ENCODE measurements around the gene IGF2BP2.

IGF2BP2 gene

DNA sequence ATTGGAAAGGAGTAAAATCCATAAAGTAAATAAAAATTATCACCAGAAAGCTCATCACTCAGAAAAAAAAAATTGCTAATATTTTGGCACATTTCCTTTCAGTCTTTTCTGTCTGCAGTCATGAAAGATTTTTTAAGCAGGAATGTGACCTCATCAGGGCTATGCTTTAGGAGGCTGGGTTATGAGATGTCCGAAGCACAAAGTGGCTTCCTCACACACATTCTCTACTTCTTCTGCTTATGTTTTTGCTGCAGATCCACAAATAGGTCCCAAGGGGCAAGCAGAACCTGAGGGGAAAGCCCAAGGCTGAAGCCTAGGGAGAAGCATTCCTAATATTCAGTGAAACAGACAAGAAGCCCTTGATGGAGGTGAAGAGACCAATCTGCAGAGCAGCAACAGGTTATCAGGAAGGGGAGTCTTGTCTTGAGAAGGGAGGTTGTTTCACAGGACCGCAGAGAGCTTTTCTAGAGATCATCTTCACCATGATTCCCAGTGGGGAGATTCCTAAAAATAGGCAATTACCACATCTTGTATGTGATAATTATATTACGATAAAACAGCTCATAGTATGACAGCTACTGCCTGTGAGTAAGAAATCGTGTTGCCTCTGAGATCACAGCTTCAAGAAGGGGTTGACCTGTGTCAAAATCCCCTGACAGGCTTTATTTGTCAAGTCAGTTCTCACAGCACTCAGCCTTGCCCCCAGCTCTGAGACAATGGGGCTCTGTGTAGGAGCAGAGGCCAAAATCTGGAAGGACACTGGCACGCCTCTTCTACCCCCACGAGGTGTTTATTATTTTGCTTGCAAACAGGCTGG lies 60.5 kb downstream of the IGF2BP2 start:
- FAIRE-seq, result no peak

DNA sequence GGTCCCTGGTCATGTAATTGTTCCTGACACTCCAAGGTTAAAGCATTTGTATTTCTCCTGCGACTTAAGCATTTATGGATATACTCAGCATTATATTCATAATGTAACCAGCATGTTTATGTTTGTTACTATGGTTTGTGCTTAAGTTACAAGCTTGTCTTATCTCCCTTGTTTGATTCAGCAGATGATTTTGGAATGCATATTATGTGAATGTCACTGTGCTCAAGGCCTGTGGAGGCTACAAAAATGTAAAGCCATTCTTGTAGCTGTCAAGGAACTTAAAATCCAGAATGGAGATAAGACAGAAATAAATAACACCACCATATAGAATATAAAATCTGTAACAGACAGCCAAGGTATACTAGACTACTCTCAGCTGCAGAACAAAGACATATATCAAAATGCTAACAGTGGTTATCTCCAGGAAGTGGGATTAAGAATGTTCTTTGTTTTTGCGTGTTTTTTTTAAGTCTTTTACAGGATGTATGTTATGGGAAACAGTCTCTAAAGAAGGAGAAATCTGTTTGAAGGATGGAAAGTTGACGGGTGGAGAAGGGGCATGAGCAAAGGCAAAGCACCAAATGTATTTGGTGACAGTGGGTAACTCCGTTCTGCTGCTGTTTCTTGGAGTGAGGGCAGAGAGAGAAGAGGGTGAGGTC lies 61.4 kb downstream of the IGF2BP2 start:
- no peak for FAIRE-seq

DNA sequence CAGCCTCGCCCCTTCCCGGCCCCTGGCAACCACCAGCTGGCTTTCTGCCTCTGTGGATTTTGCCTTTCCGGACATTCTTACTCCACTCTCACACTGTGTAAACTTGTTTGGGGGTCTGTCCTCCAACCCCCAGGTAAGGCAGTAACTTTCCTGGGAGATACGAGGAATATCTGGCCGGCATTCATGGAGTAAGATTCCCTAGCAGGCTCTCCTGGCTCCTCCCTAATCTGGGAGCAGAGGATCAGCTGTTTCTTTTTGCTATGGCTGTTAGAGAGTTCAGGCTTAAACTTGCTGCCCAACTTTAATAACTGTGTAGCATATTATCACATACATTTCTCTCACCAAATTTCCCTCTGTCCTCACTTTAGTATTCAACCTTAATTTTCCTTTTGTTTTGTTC lies 64.3 kb downstream of the IGF2BP2 start:
- no peak for FAIRE-seq

DNA sequence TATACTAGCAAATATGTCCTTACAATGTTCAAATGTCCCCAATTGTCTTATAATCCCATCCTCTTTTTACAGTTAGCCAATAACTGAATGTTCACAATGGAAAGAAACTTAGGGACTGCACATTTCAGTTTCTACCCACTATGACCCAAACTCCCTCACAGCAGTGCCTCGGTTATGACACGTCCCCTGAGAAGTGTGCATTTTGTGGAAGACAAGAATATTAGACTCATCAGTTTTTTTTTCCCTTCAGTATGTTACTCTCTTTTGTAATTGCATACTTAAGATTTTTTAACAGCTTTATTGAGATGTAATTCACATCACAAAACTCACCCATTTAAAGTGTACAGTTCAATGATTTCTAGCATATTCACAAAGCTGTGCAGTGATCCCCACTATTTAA lies 64.8 kb downstream of the IGF2BP2 start:
- FAIRE-seq, result no peak

DNA sequence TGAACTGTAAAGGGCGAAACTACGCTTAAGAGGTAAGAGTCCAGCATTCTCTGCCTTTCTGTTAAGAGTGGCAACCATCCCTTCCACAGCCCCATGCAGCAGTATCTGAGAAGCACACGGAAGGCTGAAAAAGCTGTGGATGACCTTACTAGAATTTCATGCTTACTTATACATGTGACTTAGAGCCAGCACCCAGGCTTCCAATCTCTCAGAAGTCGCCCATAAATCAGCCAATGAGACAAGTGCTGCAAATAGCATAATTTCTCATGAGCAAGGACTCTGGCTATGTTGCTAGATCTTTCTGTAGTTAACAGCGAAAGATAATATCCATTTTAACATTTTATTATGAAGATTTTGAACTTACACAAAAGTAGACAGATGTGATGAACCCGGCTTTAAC lies 65.3 kb downstream of the IGF2BP2 start:
- no peak for FAIRE-seq

DNA sequence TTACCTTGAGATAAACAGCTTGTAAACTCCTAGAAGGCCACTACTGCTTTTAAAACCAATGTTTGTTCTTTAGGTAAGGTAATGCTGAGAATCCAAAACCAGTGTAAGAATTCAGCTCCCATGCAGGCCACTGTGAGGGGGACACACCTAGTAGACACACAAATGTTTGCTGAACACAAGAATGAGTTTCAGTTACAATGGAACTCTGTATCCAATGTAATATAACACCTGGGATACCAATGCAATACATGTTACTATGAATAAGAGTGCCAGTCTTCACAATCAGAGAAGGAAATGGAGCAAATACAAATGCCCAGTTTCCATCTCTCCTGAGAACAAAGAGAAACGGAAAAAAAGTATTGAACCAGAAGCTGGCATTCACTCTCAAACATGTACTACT lies 65.9 kb downstream of the IGF2BP2 start:
- no peak for FAIRE-seq

DNA sequence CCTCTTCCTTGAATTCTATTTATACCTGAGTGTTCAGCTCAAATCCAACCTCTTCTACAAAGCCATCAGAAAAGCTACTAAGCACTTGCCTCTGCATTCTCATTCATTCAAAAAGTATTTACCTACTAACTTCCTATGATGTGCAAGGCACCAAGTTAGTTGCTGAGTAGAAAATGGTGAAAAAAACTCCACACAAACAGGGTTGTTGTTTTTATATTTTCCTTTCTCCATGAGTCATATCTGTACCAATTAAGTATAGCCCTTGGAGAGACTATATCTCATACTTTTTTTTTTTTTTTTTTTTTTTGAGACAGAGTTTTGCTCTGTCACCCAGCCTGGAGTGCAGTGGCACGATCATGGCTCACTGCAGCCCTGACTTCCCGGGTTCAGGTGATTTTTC lies 67.7 kb downstream of the IGF2BP2 start:
- no peak for FAIRE-seq

DNA sequence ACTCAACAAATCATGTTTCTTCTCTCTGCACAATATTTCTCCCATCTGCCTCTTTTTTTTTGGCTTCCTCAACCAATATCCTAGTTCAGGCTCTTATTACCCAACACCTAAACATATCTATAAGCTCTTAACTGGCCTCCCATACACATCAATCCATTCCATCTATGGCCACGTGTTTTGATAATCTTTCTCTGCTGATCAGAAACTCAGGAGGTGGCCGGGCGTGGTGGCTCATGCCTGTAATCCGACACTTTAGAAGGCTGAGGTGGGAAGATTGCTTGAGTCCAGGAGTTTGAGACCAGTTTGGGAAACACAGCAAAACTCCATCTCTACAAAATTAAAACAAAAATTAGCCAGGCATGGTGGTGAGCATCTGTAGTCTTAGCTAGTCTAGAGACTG lies 68.4 kb downstream of the IGF2BP2 start:
- no peak for FAIRE-seq

DNA sequence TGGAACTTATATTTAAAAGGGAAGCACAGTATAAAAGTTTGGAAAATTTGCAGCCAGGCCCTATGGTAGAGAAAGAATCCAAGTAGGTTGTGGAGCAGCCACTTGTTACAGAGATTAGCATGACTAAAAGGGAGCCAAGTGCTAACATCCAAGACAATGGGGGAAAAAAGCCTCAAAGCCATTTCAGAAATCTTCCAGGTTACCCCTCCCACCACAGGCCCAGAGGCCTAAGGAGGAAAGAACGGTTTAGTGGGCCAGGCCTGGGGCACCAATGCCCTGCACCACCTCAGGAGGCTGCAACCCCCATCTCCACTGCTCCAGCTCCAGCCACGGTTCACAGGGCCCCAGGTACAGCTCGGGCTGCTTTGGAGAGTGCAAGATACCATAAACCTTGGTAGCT lies 69.9 kb downstream of the IGF2BP2 start:
- FAIRE-seq, result no peak

DNA sequence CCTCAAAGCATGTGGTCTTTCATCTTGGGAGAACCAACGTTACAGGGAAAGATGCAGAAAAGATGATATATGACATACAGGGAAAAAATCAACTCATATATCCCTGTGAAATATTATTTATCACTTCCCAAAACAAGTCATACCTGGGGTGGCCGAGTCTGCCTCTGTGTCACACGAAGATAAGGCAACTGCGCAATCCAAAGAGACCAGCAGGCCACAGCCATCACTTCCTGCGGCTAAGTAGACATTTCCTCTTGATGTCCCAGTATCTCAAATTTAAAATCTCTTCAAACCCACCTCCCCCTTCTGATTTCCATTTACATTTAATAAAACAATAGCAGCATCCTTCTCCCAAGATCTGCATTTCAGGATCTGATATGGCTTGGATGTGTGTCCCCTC lies 71.5 kb downstream of the IGF2BP2 start:
- FAIRE-seq, result no peak

DNA sequence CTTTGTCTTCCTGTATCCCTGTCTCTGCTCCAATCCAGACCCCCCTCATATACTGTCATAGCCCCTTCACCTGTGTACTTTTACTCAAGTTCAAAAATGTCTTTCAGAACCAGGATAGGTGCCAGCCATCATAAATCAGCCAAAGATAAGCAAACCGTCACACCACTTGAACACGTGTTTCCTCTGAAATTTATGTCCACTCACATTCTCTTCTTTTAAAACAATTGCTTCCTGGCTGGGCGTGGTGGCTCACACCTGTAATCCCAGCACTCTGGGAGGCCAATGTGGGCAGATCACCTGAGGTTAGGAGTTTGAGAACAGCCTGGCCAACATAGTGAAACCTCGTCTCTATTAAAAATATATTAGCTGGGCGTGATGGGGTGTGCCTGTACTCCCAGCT lies 74.1 kb downstream of the IGF2BP2 start:
- FAIRE-seq, result no peak

DNA sequence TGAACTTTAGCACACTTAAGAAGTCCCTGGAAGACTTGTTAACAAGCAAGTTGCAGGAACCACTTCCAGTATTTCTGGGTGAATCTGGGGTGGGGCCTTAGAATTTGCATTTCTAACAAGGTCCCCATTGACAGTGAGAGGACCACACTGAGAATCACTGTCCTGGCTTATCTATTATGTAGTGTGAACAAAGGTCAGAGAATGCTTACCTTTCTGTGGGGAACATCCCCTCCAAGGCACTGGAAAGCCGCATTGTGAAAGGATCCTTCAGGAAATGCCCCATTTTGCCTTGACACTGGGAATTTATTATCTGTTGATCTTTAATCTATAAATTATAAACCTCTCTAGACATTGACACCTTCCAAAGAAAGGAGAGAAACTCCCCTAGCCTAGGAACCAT lies 74.8 kb downstream of the IGF2BP2 start:
- FAIRE-seq, result no peak

DNA sequence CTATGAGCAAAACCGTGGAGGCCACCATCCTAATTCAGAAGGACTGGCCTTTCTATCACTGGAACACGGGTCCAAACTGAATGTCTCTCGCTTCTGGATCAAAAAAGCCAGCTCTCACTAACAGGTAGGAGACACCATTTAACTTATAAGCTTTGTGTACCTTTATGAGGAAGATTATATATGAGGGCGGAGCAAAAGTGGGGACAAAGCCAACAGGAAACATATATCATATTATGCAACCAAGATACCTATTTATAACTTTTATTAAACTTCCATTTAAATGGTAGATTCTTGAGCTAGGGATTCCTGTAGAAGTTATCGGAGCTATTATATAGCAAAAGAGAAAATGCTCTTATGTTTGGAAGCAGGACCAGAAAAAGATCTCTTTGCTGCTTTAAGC lies 78.4 kb downstream of the IGF2BP2 start:
- no peak for FAIRE-seq

DNA sequence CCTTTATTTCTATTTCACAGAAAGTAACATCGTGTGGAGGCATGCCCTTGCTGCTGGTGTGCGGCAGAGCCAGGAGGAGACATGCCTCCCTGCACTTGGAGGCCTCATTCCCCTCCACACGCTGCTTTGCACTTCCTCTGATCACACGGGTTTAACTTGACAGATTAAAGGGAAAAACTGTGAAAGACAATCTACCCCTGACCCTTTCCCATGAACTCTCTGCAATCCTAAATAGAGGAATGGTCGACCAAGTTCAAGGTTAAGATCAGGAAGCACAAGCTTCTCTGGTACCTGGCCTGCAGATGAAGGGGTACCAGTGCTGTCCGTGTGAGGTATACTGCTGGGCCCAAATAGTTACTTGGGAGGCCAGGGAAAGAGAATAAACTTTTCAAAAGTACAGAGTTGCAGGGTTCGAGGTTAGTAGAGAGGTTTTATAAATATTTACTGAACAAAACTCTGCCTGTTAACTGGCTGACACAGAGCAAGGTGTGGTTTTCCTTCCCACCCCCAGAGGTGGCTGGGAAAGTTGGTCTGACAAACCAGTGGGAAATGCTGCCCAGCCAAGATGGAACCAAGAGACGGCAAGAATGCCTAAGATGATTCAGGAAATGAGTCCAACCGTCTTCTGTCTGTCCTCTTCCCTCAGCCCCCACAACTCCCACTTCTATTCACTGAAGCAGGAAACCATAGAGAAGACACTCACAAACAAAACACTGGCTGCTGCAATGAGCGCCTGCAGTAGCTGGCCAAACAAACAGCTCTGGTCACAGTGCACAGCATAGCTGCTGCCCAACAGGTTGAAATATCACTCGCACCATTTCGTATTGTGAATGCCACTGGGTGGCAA lies 79.6 kb downstream of the IGF2BP2 start:
- no peak for FAIRE-seq

DNA sequence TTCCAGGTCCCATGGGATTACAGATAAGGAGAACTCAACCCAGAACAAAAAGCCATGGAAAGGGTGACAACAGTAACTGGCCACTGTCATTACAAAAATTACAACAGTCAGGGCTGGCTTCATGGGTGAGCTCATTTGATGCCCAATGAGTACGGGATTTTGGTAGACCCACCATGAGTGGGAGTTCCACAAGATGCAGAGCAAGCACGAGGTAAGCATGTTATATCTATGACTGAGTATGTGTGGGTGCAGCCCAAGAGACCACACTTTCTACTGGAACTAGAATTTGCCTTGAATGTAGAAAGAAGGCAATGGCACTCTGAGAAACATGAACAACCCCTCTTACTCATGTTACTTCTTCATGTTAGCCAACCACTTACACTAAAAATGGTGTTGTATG lies 83.3 kb downstream of the IGF2BP2 start:
- no peak for FAIRE-seq

DNA sequence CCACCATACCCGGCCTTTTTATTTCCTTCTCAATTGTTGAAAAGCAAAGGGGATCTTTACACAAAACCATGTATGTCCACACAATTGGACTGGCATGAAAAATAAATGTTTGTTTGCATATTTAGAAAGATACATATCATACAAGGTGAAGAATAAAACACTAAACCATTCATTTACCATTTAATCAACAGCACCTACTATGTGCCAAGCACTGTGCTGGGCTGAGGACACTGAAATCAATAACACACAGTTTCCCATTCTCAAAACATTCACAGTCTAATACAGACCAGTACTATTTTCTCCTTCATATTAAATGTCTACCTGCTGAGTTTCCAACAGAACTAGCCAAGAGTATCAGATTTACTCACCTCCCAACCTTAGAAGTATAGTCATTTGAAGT lies 84.7 kb downstream of the IGF2BP2 start:
- FAIRE-seq, result no peak

DNA sequence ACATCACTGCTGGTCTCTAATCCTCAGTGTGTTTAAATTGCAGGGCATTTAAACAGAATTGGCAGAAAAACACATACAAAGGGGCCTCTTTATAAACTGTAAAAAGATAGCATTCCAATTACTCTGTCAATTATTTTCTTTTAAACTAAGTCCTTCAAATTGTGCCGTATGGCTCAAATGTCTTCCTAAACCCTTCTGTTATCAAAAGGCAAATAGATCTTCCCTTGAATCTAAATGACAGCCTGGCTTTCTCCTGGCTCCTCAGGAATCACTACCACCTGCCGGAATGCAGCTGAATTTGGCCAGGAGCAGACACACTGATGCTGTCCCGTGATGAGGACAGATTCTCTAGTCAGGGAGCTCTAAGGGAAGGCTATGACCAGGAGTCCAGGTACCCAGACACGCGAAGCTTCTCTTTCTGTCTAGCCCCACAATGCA lies 85.6 kb downstream of the IGF2BP2 start:
- no peak for FAIRE-seq

DNA sequence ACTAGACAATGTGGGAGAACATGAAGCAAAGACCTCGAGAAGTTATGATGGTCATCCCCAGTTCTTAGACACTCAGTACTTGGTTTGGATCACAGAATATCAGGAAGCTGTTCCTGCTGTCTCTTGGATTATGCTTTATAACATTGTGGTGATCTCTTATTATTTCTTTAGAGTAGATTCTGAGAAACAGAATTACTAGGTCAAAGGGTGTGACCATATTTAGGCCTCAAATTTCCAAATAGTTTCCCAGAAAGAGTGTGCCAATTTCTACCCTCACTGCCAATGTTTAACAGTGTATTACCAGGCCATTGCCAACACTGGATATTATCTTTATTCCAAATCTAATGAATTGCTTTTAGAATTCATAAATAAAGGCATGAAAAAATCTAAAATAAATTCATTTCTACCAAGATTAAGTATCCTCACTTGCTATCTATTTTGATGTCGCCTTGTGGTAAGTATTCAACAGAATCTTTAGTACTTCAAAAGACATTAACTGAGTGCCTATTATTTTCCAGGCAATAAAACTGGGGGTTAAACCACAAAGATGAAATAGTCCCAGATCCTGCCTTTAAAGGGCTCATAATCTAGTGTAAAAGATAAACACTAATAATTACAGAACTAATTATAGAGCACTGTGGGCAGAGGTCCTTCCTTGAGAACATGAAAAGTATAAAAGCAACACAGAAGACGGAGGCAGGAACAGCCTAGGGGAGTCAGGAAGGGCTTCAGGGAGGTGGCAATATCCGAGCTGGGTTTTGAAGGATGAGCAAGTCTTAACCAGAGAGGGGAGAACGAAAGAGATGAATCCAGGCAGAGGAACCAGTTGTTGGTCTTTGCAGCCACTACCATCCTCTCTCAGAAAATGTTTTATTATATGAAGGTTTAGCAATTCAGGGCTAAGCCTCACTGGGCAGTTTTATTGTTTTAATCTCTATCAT lies 86.8 kb downstream of the IGF2BP2 start:
- FAIRE-seq, result no peak

DNA sequence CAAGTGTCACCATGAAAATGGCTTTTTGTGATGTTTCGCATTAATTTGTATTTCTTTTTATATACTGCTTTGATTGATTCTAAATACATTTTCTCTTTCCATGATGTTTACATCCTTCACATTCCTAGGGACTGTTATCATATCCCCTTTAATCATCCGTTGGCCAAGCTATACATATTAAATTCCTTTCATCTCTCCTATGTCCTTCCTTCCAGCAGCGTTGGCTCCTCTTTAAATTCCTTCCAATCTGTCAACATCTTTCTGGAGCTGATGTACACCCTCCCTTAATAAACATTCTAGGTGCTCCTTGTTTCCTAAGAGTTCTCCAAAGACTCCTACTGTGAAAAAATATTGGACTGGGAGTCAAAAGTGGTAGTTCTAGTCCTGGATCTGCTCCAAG lies 87.8 kb downstream of the IGF2BP2 start:
- FAIRE-seq, result no peak

DNA sequence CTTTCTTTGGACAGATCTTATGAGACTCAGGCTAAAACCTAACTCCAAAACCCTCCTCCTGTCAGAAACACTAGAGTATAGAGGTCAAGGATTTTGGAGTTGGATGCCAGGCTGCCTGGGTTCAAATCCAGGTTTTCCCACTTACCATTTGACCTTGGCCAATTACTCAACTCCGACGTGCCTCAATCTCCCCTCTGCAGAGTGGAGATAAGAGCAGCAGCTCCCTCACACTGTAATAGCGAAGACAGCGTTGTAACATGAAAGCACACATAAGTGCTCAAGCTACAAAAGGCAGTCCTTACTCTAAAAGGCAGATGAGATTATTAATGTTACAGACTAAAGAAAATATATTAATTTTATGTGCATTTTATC lies 90.1 kb downstream of the IGF2BP2 start:
- FAIRE-seq, result no peak

DNA sequence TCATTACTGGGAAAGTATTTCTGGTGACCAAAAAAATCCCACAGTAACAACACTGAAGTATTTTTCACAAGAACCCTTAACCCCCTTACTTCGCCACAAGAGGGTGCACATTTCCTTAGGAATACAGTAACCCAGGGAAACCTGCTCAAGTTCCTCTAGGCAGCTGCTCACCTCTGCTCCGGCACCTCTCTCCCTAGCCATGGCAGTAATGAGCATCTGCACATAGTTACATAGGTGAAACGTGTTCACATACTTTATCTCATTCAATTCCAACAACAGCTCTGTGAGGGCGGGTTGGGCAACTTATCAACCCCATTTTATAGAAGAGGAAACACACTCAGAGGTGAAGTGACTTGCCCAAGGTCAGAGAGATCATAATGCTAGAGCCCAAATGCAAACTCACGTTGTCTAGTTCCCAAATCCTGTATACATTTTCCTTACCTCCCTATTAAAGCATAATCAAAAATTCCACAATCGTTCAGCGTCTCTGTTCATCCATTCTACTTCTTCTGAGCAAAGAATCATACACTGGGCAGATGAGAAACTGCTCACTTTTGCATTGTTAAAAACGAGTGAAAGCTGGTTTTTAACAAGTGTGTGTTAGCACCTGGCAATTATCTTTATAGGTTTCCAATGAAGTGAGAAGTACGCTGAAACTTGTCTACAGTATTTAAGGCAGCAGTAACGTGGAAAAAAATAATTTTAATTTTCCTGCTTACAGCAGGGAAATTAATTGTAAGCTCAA lies 90.7 kb downstream of the IGF2BP2 start:
- FAIRE-seq, result no peak

DNA sequence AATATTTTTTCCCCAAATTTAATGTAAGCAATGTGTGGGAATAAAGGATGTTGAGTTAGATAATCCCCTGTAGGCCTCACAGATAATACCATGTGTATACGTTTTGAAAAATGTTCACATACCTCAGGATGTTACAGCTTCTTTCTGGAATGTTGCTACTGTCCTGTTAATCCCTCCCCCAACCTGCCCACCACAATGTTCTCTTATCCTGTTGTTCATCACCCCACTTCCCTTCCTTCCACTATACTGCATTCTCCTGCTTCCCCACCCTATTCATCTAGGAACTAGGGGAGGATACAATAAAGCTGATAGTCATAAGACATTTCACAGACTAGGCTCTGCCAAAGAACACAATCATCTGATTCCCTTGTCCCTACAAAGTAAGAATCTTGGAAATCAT lies 92.1 kb downstream of the IGF2BP2 start:
- no peak for FAIRE-seq
